ENCODE data around the gene CDC7. TPM values are rescaled to one million over a fixed set of nuclear protein-coding genes. Genes with fewer than 3 reads are reported as not detected.

CDC7 gene
- polyA plus RNA-seq: 2.6 to 8.1 TPM (median 4.4 TPM) in 3 replicates
- 0.49 TPM for polyA plus RNA-seq (2011; ENCODE audit: low read depth)
- 1.7 and 3.2 TPM in 2 replicates for polyA plus RNA-seq (2011; cell fraction: cytosol; rRNA removed)
- polyA plus RNA-seq (2011; cell fraction: nucleus; rRNA removed): 3.3 and 5.1 TPM in 2 replicates
- polyA plus RNA-seq (2012; ENCODE audit: low replicate concordance): 0.87 and 3.6 TPM in 2 replicates
- 0.82 to 4.4 TPM (median 2.9 TPM) in 3 replicates for polyA minus RNA-seq
- 0.96 TPM for polyA minus RNA-seq (2011; cell fraction: cytosol; rRNA and poly(A)+ RNA removed)
- polyA minus RNA-seq (2011; cell fraction: nucleus; rRNA and poly(A)+ RNA removed): 1.2 and 2.1 TPM in 2 replicates

DNA sequence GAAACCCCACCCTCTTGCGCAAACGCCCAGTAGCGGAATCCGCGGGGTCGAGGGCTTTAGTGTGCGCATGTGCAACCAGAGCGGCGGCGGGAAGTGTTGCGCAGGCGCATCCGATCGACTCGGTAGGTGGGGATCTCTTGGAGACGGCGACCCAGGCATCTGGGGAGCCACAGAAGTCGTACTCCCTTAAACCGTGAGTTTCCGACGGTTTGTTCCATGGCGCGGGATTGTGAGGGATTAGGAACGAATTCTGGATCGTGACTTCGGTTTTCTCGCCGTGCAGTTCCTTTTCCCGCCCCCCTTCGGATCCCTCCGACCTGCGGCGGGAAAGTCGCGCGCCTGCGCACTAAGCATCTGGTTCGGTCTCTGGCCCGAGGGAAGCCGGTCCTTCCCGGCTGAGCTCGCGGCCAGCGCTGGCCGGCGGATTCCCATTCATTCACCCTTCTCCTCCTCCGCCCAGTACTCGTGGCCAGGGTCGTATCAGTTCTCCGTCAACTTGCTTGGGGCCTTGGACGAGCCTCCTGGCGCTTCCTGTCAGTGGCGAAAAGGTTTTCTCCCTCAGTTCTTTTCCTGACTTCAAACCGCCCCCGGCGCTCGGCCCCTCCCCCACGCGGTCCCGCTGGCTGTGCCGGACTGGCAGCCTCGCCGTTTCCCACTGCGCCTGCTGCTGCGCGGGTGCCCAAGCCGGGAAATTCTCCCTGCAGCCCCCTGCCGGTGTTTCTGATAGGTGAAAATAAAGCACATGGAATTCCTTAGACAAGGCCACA lies at the start of gene CDC7:
Gene CDC7 (plus strand): TSS at position 96 of the 767 bp plus-strand sequence. CDS start 866 bp downstream, outside the sequence.
- TF ChIP-seq, protein P1, sequence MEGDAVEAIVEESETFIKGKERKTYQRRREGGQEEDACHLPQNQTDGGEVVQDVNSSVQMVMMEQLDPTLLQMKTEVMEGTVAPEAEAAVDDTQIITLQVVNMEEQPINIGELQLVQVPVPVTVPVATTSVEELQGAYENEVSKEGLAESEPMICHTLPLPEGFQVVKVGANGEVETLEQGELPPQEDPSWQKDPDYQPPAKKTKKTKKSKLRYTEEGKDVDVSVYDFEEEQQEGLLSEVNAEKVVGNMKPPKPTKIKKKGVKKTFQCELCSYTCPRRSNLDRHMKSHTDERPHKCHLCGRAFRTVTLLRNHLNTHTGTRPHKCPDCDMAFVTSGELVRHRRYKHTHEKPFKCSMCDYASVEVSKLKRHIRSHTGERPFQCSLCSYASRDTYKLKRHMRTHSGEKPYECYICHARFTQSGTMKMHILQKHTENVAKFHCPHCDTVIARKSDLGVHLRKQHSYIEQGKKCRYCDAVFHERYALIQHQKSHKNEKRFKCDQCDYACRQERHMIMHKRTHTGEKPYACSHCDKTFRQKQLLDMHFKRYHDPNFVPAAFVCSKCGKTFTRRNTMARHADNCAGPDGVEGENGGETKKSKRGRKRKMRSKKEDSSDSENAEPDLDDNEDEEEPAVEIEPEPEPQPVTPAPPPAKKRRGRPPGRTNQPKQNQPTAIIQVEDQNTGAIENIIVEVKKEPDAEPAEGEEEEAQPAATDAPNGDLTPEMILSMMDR (optimal IDR thresholded peaks at IDR 0.05 in 1 of 3, IDR thresholded peaks at IDR 0.05 in 1 of 3, conservative IDR thresholded peaks at IDR 0.05 in 1 of 3; ENCODE audit: extremely low read depth in 1 of 3, insufficient read depth in 2 of 3, low read length in 3 of 3): peak in 2 of 3 experiments; percentile 30 to 36
- TF ChIP-seq EZH2 (IDR thresholded peaks at IDR 0.05; ENCODE audit: low read length): no peak
- FAIRE-seq (no peak), DNase-seq (ENCODE audit: low read depth, low spot score) (peak; percentile 40)
- Histone ChIP-seq H4K20me1 (ENCODE audit: control insufficient read depth, extremely low read depth, insufficient read depth, low read length) (no peaks in the 10 kb centered on the region), H3K9me3 (ENCODE audit: control insufficient read depth, low read depth, low read length) (no peaks in the 10 kb centered on the region), H3K4me1 (ENCODE audit: control insufficient read depth, extremely low read depth, insufficient read depth, low read length) (peaks cover 19% of the 10 kb centered on the region), H3K9ac (ENCODE audit: control insufficient read depth, extremely low read depth, insufficient read depth, low read length) (peak within 1 kb of the TSS; percentile 91), H3K9me1 (ENCODE audit: control insufficient read depth, extremely low read depth, insufficient read depth, low read length) (no peaks in the 10 kb centered on the region), H3K79me2 (ENCODE audit: control insufficient read depth, insufficient read depth, low read length) (peaks cover 10% of the 10 kb centered on the region), H2AFZ (ENCODE audit: control insufficient read depth, low read length) (peak within 1 kb of the TSS; percentile 100), H3K4me2 (ENCODE audit: control insufficient read depth, extremely low read depth, insufficient read depth, low read depth, low read length) (peak within 1 kb of the TSS; percentile 98), H3K27me3 (ENCODE audit: control insufficient read depth, extremely low read depth, insufficient read depth, low read length) (no peaks in the 10 kb centered on the region), H3K27ac (ENCODE audit: control insufficient read depth, insufficient read depth, low read length) (peak within 1 kb of the TSS; percentile 89), H3K4me3 (ENCODE audit: control insufficient read depth in 2 of 3, extremely low read depth in 1 of 3, insufficient read depth in 2 of 3, low read depth in 1 of 3, low read length in 3 of 3) (peak within 1 kb of the TSS; percentile 69 to 88 (median 87)), H3K36me3 (ENCODE audit: control insufficient read depth in 2 of 2, extremely low read depth in 1 of 2, insufficient read depth in 2 of 2, low read length in 2 of 2) (no peaks in the 10 kb centered on the region)
- dilution Hi-C loops (cut with MboI; ENCODE audit: extremely low pct_ligation_motif_present, low sequenced_read_pairs): no loop called here

DNA sequence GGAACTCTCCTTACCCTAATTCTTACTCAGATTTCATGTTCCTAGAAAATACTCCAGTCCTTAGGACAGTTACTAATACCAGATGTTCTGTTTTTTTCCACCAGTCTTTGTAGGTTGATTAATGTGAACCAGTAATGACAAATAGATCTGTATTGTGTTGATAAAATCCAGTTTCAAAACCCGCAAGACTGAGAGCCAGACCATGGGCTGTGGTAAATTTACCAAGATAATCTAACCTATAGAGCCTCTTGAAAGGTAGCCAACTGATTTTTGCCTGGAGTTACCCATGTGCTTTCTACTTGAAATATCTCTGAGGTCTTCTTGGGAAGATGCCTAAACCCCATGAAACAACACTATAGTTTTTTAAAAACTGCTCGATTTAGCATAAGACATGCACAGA lies 46.5 kb upstream of the CDC7 start:
- Histone ChIP-seq H3K36me3 (ENCODE audit: control insufficient read depth in 2 of 2, extremely low read depth in 1 of 2, insufficient read depth in 2 of 2, low read length in 2 of 2) (no peaks in the 10 kb centered on the region), H2AFZ (ENCODE audit: control insufficient read depth, low read length) (no peak overlapping the region), H3K27me3 (ENCODE audit: control insufficient read depth, extremely low read depth, insufficient read depth, low read length) (no peaks in the 10 kb centered on the region), H3K79me2 (ENCODE audit: control insufficient read depth, insufficient read depth, low read length) (no peaks in the 10 kb centered on the region), H3K27ac (ENCODE audit: control insufficient read depth, insufficient read depth, low read length) (no peak overlapping the region), H3K4me2 (ENCODE audit: control insufficient read depth, extremely low read depth, insufficient read depth, low read depth, low read length) (no peak overlapping the region), H3K4me1 (ENCODE audit: control insufficient read depth, extremely low read depth, insufficient read depth, low read length) (no peaks in the 10 kb centered on the region), H4K20me1 (ENCODE audit: control insufficient read depth, extremely low read depth, insufficient read depth, low read length) (no peaks in the 10 kb centered on the region), H3K4me3 (ENCODE audit: control insufficient read depth in 2 of 3, extremely low read depth in 1 of 3, insufficient read depth in 2 of 3, low read depth in 1 of 3, low read length in 3 of 3) (no peak overlapping the region), H3K9me3 (ENCODE audit: control insufficient read depth, low read depth, low read length) (no peaks in the 10 kb centered on the region), H3K9ac (ENCODE audit: control insufficient read depth, extremely low read depth, insufficient read depth, low read length) (no peak overlapping the region), H3K9me1 (ENCODE audit: control insufficient read depth, extremely low read depth, insufficient read depth, low read length) (no peaks in the 10 kb centered on the region)
- FAIRE-seq (no peak), DNase-seq (ENCODE audit: low read depth, low spot score) (no peak)
- dilution Hi-C loops (cut with MboI; ENCODE audit: extremely low pct_ligation_motif_present, low sequenced_read_pairs): no loop called here
- no peak for TF ChIP-seq EZH2 (IDR thresholded peaks at IDR 0.05; ENCODE audit: low read length)
- TF ChIP-seq, protein P1 (optimal IDR thresholded peaks at IDR 0.05 in 1 of 3, IDR thresholded peaks at IDR 0.05 in 1 of 3, conservative IDR thresholded peaks at IDR 0.05 in 1 of 3; ENCODE audit: extremely low read depth in 1 of 3, insufficient read depth in 2 of 3, low read length in 3 of 3): no peak
